Fibroblast of pulmonary artery (primary cell): ENCODE data around the gene GNG7.

Experiments used
- DNase-seq: peaks from one replicate; pipeline ENCODE4 v3.0.0-alpha.2; 2010; ENCODE audit warnings: low read depth
- H3K4me3 ChIP-seq: replicated peaks from 2 replicates; pipeline ENCODE4 v1.5.1; 2011; ENCODE audit warnings: low read depth, mild to moderate bottlenecking, control low read depth, low read length, moderate library complexity
- CTCF ChIP-seq: IDR thresholded peaks from 2 replicates; pipeline ENCODE4 v1.5.1; 2011; ENCODE audit warnings: mild to moderate bottlenecking, control low read depth, low read length, inconsistent platforms; ENCODE audit errors: missing control alignments

GNG7 gene

DNA sequence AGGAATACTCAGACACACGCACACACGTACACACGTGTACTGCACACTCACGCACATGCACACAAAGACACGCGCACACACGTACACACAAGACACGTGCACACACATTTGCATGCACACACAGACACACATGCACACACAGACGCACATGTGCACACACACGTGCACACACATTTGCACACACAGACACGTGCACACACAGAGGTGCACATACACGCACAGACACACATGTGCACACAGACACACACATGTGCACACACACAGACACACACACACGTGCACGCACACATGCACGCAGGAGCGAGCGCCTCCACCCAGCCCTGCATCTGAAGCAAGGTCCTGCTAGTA is 145.4 kb downstream of the GNG7 start:
- TF ChIP-seq CTCF: no peak
- no peak for DNase-seq
- no peak overlapping the region for H3K4me3 ChIP-seq

DNA sequence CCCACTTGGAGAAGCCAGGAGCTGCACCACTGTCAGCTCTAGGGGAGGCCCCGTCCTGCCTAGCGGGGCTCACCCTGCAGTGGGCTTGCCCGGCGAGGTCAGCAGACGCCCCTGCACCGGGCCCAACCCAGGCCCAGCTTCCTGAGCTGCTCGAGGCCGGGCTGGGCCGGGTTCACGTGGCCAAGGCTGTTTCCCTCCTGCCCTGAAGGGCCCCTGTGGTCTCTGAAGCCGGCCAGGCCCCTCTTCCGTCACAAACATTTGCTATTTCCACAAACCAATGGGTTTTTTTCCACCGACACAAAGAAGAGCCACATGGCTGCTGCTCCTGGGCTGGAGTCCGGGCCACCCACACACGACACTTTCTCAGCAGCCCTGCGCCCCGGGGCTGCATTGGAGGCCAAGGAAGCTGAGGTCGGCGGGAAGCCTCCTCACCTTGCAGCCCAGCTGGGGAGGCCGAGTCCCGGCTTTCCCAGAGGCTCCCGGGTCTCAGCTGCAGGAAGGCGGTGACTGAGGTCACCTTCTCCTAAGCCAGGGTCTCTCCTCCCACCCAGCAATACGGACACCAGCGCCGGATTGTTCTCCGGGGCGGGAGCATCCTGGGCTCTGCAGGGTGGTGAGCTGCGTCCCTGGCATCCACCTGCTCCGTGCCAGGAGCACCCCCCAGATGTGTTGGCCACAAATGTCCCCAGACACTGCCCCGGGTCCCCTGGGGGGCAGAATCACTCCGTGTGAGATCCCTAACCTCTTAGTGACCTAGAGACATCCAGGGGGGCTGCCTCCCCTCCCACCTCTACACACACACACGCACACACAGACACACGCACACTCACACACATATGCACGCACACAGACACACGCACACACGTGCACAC is 146.0 kb downstream of the GNG7 start:
- H3K4me3 ChIP-seq: no peak overlapping the region
- DNase-seq: no peak
- no peak for TF ChIP-seq CTCF

DNA sequence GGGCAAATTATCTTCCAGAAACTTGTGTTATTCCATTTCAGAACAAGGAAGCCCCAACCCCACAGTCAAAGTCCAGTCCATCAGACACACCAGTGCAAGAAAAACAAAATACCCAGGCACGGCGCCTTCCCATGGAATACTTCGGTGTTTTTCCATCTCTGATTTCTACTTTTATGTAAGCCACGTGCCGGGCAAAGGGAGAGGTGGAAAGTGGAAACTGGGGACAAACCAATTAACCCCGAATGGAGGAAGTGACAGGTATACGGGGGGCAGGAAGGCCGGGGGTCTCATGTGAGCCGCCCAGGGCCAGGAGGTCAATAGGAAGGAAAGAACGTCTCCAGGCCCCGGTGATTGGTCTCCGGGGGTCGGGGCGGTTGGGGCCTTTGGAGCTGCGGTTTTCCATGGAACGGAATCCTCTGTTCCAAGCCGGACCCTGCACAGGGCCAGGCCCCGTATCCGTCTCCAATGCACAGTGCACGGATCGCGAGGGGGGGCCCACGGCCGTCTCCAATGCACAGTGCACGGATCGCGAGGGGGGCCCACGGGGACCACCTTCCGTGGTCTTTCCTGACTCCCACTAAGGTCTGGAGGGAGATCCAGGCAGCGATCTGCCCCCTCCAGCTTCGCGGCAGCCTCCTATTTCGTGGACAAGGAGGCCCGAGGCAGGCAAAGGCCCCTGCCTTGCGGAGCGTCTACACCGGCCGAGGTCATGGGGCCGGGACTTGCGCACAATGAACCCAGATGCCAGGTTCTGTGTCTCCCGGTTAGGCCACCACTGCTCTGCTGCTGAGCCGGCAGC is 146.9 kb downstream of the GNG7 start:
- no peak overlapping the region for H3K4me3 ChIP-seq
- no peak for TF ChIP-seq CTCF
- no peak for DNase-seq

DNA sequence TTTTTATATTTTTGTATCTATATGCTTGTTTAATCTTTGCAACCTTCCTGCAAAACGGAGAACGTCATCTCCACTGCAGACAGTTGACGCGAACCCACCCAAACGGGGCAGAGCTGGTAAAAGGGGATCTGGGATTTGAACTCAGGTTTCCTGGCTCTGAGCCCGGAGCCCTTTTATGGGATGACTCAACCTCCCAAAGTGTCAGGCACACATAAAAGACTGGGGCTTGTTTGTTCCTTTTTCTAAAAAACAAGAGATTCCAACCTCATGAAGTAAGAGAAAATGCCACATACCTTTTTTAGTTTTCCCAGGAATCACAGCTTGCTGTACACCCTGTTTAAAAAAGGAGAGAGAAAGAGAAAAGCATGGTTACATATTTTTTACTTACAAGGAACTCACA is 147.6 kb downstream of the GNG7 start:
- H3K4me3 ChIP-seq: no peak overlapping the region
- no peak for TF ChIP-seq CTCF
- peak; percentile 38 for DNase-seq

GRCh38 chr19:2553510-2553909 is 149.0 kb downstream of the GNG7 start:
- no peak for TF ChIP-seq CTCF
- no peak for DNase-seq
- H3K4me3 ChIP-seq: no peak overlapping the region

- TF ChIP-seq CTCF: no peak
- H3K4me3 ChIP-seq: peak overlapping the region; percentile 8
- no peak for DNase-seq
Observed at GRCh38 chr19:2552859-2553258, 149.6 kb downstream of the GNG7 start.

- H3K4me3 ChIP-seq: no peak overlapping the region
- no peak for DNase-seq
- TF ChIP-seq CTCF: no peak
Observed at GRCh38 chr19:2551864-2552185, 150.7 kb downstream of the GNG7 start.
